ENCODE data around the gene CYLD. TPM values are rescaled to one million over a fixed set of nuclear protein-coding genes. Genes with fewer than 3 reads are reported as not detected.

Gene CYLD
- total RNA-seq, 1 donor from 2014 or later = 33.9 TPM

GRCh38 chr16:50706250-50706649 lies 35.6 kb upstream of the CYLD start:
- peak in 1 of 2 donors; percentile 80 for DNase-seq (ENCODE audit: extremely low spot score in 2 of 2)
- H3K9me3 ChIP-seq = peaks cover 3% of the 10 kb centered on the region
- peaks cover 4% of the 10 kb centered on the region for H3K4me1 ChIP-seq
- H3K27me3 ChIP-seq = no peaks in the 10 kb centered on the region
- no peaks in the 10 kb centered on the region for H3K36me3 ChIP-seq
- no peak overlapping the region for H3K4me3 ChIP-seq
- intact Hi-C loops (cut with DNase I) = no loop called here
- no peak overlapping the region for H3K27ac ChIP-seq
- TF ChIP-seq POLR2A (IDR thresholded peaks at IDR 0.05) (no peak), POLR2AphosphoS5 (IDR thresholded peaks at IDR 0.05; ENCODE audit: insufficient read depth in 1 of 2, low read depth in 1 of 2) (no peak), CTCF (IDR thresholded peaks at IDR 0.05) (no peak)

- intact Hi-C loops (cut with DNase I) = no loop called here
- TF ChIP-seq POLR2A (IDR thresholded peaks at IDR 0.05) = no peak
- TF ChIP-seq POLR2AphosphoS5 (IDR thresholded peaks at IDR 0.05; ENCODE audit: insufficient read depth in 1 of 2, low read depth in 1 of 2) = no peak
- TF ChIP-seq CTCF (IDR thresholded peaks at IDR 0.05) = no peak
- no peak overlapping the region for H3K27ac ChIP-seq
Measured at GRCh38 chr16:50708373-50709060, 33.4 kb upstream of the CYLD start.

GRCh38 chr16:50709061-50709684 lies 32.7 kb upstream of the CYLD start:
- H3K27ac ChIP-seq = no peak overlapping the region
- peaks cover 3% of the 10 kb centered on the region for H3K9me3 ChIP-seq
- intact Hi-C loops (cut with DNase I) = no loop called here
- no peak overlapping the region for H3K4me3 ChIP-seq
- no peak for DNase-seq (ENCODE audit: extremely low spot score in 2 of 2)
- peaks cover 4% of the 10 kb centered on the region for H3K4me1 ChIP-seq
- TF ChIP-seq CTCF (IDR thresholded peaks at IDR 0.05) (no peak), POLR2A (IDR thresholded peaks at IDR 0.05) (no peak), POLR2AphosphoS5 (IDR thresholded peaks at IDR 0.05; ENCODE audit: insufficient read depth in 1 of 2, low read depth in 1 of 2) (no peak)
- H3K27me3 ChIP-seq = no peaks in the 10 kb centered on the region
- H3K36me3 ChIP-seq = no peaks in the 10 kb centered on the region

More at GRCh38 chr16:50708373-50709060, 33.4 kb upstream of the CYLD start:
- Histone ChIP-seq H3K9me3 (peaks cover 3% of the 10 kb centered on the region), H3K4me1 (peaks cover 4% of the 10 kb centered on the region), H3K36me3 (no peaks in the 10 kb centered on the region), H3K4me3 (no peak overlapping the region), H3K27me3 (no peaks in the 10 kb centered on the region)
- no peak for DNase-seq (ENCODE audit: extremely low spot score in 2 of 2)

DNA sequence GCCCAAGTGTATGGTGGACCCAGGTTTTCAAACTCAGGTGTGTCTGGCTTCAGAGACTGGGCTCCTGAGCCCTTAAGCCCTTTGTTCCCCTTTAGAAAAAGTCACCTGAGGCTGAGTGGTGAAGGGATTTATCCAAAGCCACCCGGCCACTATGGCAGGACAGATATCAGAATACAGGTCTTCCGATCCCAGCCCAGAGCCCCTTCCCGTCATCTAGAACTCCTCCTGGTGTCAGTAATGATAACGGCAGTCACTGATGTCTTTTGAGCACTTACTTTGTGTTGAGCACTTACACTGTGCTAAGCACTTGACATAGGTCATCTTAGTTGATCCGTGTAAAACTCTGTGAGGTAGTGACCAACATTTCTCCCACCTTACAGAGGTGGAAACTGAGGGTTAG lies 31.9 kb upstream of the CYLD start:
- H3K27me3 ChIP-seq = no peaks in the 10 kb centered on the region
- TF ChIP-seq POLR2A (IDR thresholded peaks at IDR 0.05) = no peak
- TF ChIP-seq POLR2AphosphoS5 (IDR thresholded peaks at IDR 0.05; ENCODE audit: insufficient read depth in 1 of 2, low read depth in 1 of 2) = no peak
- no peak for TF ChIP-seq CTCF (IDR thresholded peaks at IDR 0.05)
- no peaks in the 10 kb centered on the region for H3K36me3 ChIP-seq
- intact Hi-C loops (cut with DNase I) = no loop called here
- DNase-seq (ENCODE audit: extremely low spot score in 2 of 2) = peak in 1 of 2 donors; percentile 62
- no peak overlapping the region for H3K27ac ChIP-seq
- peaks cover 4% of the 10 kb centered on the region for H3K4me1 ChIP-seq
- H3K4me3 ChIP-seq = no peak overlapping the region
- H3K9me3 ChIP-seq = no peaks in the 10 kb centered on the region

DNA sequence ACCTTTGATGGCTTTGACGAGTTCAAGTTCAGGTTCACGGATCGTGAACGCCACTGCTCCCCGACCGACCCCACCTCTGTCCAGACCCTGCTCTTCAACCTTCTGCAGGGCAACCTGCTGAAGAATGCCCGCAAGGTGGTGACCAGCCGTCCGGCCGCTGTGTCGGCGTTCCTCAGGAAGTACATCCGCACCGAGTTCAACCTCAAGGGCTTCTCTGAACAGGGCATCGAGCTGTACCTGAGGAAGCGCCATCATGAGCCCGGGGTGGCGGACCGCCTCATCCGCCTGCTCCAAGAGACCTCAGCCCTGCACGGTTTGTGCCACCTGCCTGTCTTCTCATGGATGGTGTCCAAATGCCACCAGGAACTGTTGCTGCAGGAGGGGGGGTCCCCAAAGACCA lies 30.8 kb upstream of the CYLD start:
- no peak overlapping the region for H3K4me3 ChIP-seq
- peaks cover 4% of the 10 kb centered on the region for H3K4me1 ChIP-seq
- no peaks in the 10 kb centered on the region for H3K36me3 ChIP-seq
- intact Hi-C loops (cut with DNase I) = no loop called here
- TF ChIP-seq CTCF (IDR thresholded peaks at IDR 0.05) (no peak), POLR2AphosphoS5 (IDR thresholded peaks at IDR 0.05; ENCODE audit: insufficient read depth in 1 of 2, low read depth in 1 of 2) (no peak), POLR2A (IDR thresholded peaks at IDR 0.05) (no peak)
- H3K27me3 ChIP-seq = no peaks in the 10 kb centered on the region
- no peak overlapping the region for H3K27ac ChIP-seq
- DNase-seq (ENCODE audit: extremely low spot score in 2 of 2) = no peak
- no peaks in the 10 kb centered on the region for H3K9me3 ChIP-seq

Data from vagina (tissue), 2 donors.